Stomach (tissue), 19 donors: ENCODE measurements around the gene KRR1. TPM values are rescaled to one million over a fixed set of nuclear protein-coding genes. Genes with fewer than 3 reads are reported as not detected.

ENCODE experiments used
- DNase-seq, 2 donors: peaks; one replicate each; pipeline versions ENCODE4 v3.0.0 to v3.0.0-alpha.2; 2013 to 2019
- H3K27ac ChIP-seq, 5 donors: fragments of 200-600 bp in 4 of 5; sonication (generic) in 4 of 5; one replicate each; pipeline ENCODE4 v1.5.1; 2013 to 2019; ENCODE audit warnings: mild to moderate bottlenecking in 1 of 5, moderate library complexity in 1 of 5
- H3K27me3 ChIP-seq, 3 donors: fragments of 200-600 bp; sonication (generic); one replicate each; pipeline ENCODE4 v1.5.1; 2017 to 2019; ENCODE audit warnings: mixed run types in 1 of 3
- H3K36me3 ChIP-seq, 4 donors: fragments of 200-600 bp; sonication (generic); 1 replicate in 3 of 4; 2 replicates in 1 of 4; pipeline ENCODE4 v1.5.1; 2016 to 2019
- H3K4me1 ChIP-seq, 4 donors: fragments of 200-600 bp; sonication (generic); one replicate each; pipeline ENCODE4 v1.5.1; 2016 to 2019
- H3K4me3 ChIP-seq, 4 donors: fragments of 200-600 bp; sonication (generic) in 3 of 4; one replicate each; pipeline ENCODE4 v1.5.1; 2016 to 2019; ENCODE audit warnings: mild to moderate bottlenecking in 1 of 4
- H3K9me3 ChIP-seq, 4 donors: fragments of 200-600 bp; sonication (generic); one replicate each; pipeline ENCODE4 v1.5.1; 2016 to 2019
- CTCF ChIP-seq, 7 experiments: fragments of 450-650 bp in 4 of 7; fragments of 200-600 bp in 3 of 7; sonication (generic) in 3 of 7; IDR thresholded peaks; one replicate each; pipeline ENCODE4 v1.5.1; 2016 to 2019; ENCODE audit warnings: antibody characterized with exemption in 7 of 7, control low read depth in 2 of 7, mild to moderate bottlenecking in 1 of 7
- EP300 ChIP-seq: sonication (generic); formaldehyde crosslinking; IDR thresholded peaks from one replicate; pipeline ENCODE4 v1.6.1; 2017; ENCODE audit warnings: antibody characterized with exemption
- POLR2A ChIP-seq, 4 donors: fragments of 450-650 bp; IDR thresholded peaks; one replicate each; pipeline ENCODE4 v1.6.1; 2016; ENCODE audit warnings: antibody characterized with exemption in 4 of 4, control low read depth in 2 of 4, mild to moderate bottlenecking in 1 of 4, moderate library complexity in 1 of 4
- POLR2AphosphoS5 ChIP-seq, 3 donors: sonication (generic); formaldehyde crosslinking; IDR thresholded peaks; one replicate each; pipeline ENCODE4 v1.6.1; 2016; ENCODE audit warnings: antibody characterized with exemption in 3 of 3
- WGBS, 5 donors: extraction: QIAGEN DNeasy Blood & Tissue Kit in 3 of 5; methylation state at CpG; one replicate each; pipeline versions ENCODE4 v1.1.5 to v1.1.7; 2013 to 2018; 5-methylcytosine and 5-hydroxymethylcytosine counted together
- intact Hi-C: fragments of 100-400 bp; cut with DNase I; formaldehyde crosslinking; loops from one replicate; pipeline ENCODE4 v1.15.1; 2023; ENCODE audit warnings: low total_unique reads
- long read RNA-seq, 10 donors: transcript quantifications; one replicate each; lab custom pipeline, GENCODE V29; 2026
- polyA plus RNA-seq, 3 donors: library from polyadenylated mRNA; stranded (reverse); fragments of 200-250 nt; gene quantifications; one replicate each; pipeline ENCODE4 v1.2.3, GENCODE V29; 2013
- total RNA-seq, 5 donors: library from RNA; depleted of rRNA; stranded (reverse); fragments of >200 nt; gene quantifications; one replicate each; pipeline versions ENCODE4 v1.1.0 to v1.2.3, GENCODE V29; 2014 to 2016
- donor health status: healthy with polysubstance abuse.
- donor health status: Bipolar disorder and iron deficiency.
- donor health status: healthy.

The KRR1 gene
- total RNA-seq: 10 to 100 TPM in 3 of 5 donors, 1 to 10 TPM in 2; 7.2 to 45.5 (median 10.3) TPM
- polyA plus RNA-seq: 10 to 100 TPM; 11.4 to 44.8 (median 14.7) TPM
- long read RNA-seq, donor 1, full-length matches to known transcripts: 2 of 2 reads
- long read RNA-seq, donor 1, partial matches to known transcripts: 0 of 2 reads
- long read RNA-seq, donor 1, other reads (novel, unspliced or antisense): 0 of 2 reads
- long read RNA-seq, donor 2, full-length matches to known transcripts: 2 of 2 reads
- long read RNA-seq, donor 2, partial matches to known transcripts: 0 of 2 reads
- long read RNA-seq, donor 2, other reads (novel, unspliced or antisense): 0 of 2 reads
- long read RNA-seq, donor 3, full-length matches to known transcripts: 6 of 40 reads
- long read RNA-seq, donor 3, partial matches to known transcripts: 34 of 40 reads
- long read RNA-seq, donor 3, other reads (novel, unspliced or antisense): 0 of 40 reads
- long read RNA-seq, donor 4, full-length matches to known transcripts: 2 of 2 reads
- long read RNA-seq, donor 4, partial matches to known transcripts: 0 of 2 reads
- long read RNA-seq, donor 4, other reads (novel, unspliced or antisense): 0 of 2 reads
- long read RNA-seq, donor 5, full-length matches to known transcripts: 12 of 12 reads
- long read RNA-seq, donor 5, partial matches to known transcripts: 0 of 12 reads
- long read RNA-seq, donor 5, other reads (novel, unspliced or antisense): 0 of 12 reads
- long read RNA-seq, donor 6, full-length matches to known transcripts: 16 of 16 reads
- long read RNA-seq, donor 6, partial matches to known transcripts: 0 of 16 reads
- long read RNA-seq, donor 6, other reads (novel, unspliced or antisense): 0 of 16 reads
- long read RNA-seq, donor 7, full-length matches to known transcripts: 12 of 24 reads
- long read RNA-seq, donor 7, partial matches to known transcripts: 6 of 24 reads
- long read RNA-seq, donor 7, other reads (novel, unspliced or antisense): 6 of 24 reads
- long read RNA-seq, donor 8, full-length matches to known transcripts: 8 of 15 reads
- long read RNA-seq, donor 8, partial matches to known transcripts: 7 of 15 reads
- long read RNA-seq, donor 8, other reads (novel, unspliced or antisense): 0 of 15 reads
- long read RNA-seq, donor 9, full-length matches to known transcripts: 14 of 14 reads
- long read RNA-seq, donor 9, partial matches to known transcripts: 0 of 14 reads
- long read RNA-seq, donor 9, other reads (novel, unspliced or antisense): 0 of 14 reads
- long read RNA-seq, donor 10, full-length matches to known transcripts: 3 of 3 reads
- long read RNA-seq, donor 10, partial matches to known transcripts: 0 of 3 reads
- long read RNA-seq, donor 10, other reads (novel, unspliced or antisense): 0 of 3 reads

- peaks cover 0 to 7% (median 2%) of the 10 kb centered on the region in 4 donors for H3K36me3 ChIP-seq
- H3K27me3 ChIP-seq: no peaks in the 10 kb centered on the region
- peaks cover 8 to 39% (median 25%) of the 10 kb centered on the region in 4 donors for H3K4me1 ChIP-seq
- H3K9me3 ChIP-seq: no peaks in the 10 kb centered on the region
- WGBS, 5 donors: 3 to 4% (median 3%) methylated on average over 47 of the region's 47 CpGs
- intact Hi-C loops: no loop called here
- peak within 1 kb of the TSS; percentile 69 to 86 (median 76) for H3K4me3 ChIP-seq
- peak in 1 of 7 experiments; percentile 13 for TF ChIP-seq CTCF (IDR thresholded peaks at IDR 0.05)
- no peak for TF ChIP-seq EP300
- no peak for TF ChIP-seq POLR2A (IDR thresholded peaks at IDR 0.05)
- peak; percentile 61 to 95 (median 78) for TF ChIP-seq POLR2AphosphoS5 (IDR thresholded peaks at IDR 0.05)
- DNase-seq: peak; percentile 93 to 99
- peak within 1 kb of the TSS; percentile 68 to 86 (median 80) for H3K27ac ChIP-seq
Observed at GRCh38 chr12:75511116-75512048, at the start of gene KRR1. TSS of gene KRR1 (minus strand) at chr12:75511609. CDS start at chr12:75511597, 12 bp downstream.

- Histone ChIP-seq H3K27ac (peak overlapping the region in 3 of 5 donors; percentile 16 to 47 (median 29)), H3K9me3 (no peaks in the 10 kb centered on the region), H3K4me3 (no peak overlapping the region), H3K4me1 (peaks cover 0 to 11% (median 2%) of the 10 kb centered on the region in 4 donors), H3K27me3 (no peaks in the 10 kb centered on the region), H3K36me3 (no peaks in the 10 kb centered on the region)
- peak in 1 of 2 donors; percentile 74 for DNase-seq
- intact Hi-C loops: no loop called here
- WGBS, 5 donors: 14 to 29% (median 22%) methylated on average over 2 of the region's 2 CpGs
- TF ChIP-seq EP300: no peak
- TF ChIP-seq POLR2A (IDR thresholded peaks at IDR 0.05): no peak
- TF ChIP-seq POLR2AphosphoS5 (IDR thresholded peaks at IDR 0.05): no peak
- TF ChIP-seq CTCF (IDR thresholded peaks at IDR 0.05): peak in 3 of 7 experiments; percentile 10 to 38 (median 18)
Observed at GRCh38 chr12:75560167-75560566, 48.8 kb upstream of the KRR1 start.

GRCh38 chr12:75558287-75558686 is 46.9 kb upstream of the KRR1 start:
- no peak for DNase-seq
- peak overlapping the region in 1 of 5 donors; percentile 21 for H3K27ac ChIP-seq
- no peaks in the 10 kb centered on the region for H3K36me3 ChIP-seq
- no peak for TF ChIP-seq POLR2AphosphoS5 (IDR thresholded peaks at IDR 0.05)
- TF ChIP-seq EP300: no peak
- no peak for TF ChIP-seq POLR2A (IDR thresholded peaks at IDR 0.05)
- TF ChIP-seq CTCF (IDR thresholded peaks at IDR 0.05): no peak
- no peaks in the 10 kb centered on the region for H3K27me3 ChIP-seq
- H3K4me3 ChIP-seq: no peak overlapping the region
- 70 to 77% (median 77%) methylated on average over 3 of the region's 3 CpGs for WGBS, 5 donors
- H3K9me3 ChIP-seq: no peaks in the 10 kb centered on the region
- intact Hi-C loops: no loop called here
- H3K4me1 ChIP-seq: peaks cover 4 to 22% (median 10%) of the 10 kb centered on the region in 4 donors
